Large intestine (tissue), 3 donors: ENCODE data around the gene AOC1. TPM values are rescaled to one million over a fixed set of nuclear protein-coding genes. Genes with fewer than 3 reads are reported as not detected.

ENCODE experiments used
- DNase-seq, 2 donors: peaks; one replicate each; pipeline versions ENCODE4 v3.0.0 to v3.0.0-alpha.2; 2013
- H3K27ac ChIP-seq: one replicate; pipeline ENCODE4 v1.5.1; 2013; ENCODE audit warnings: low read length
- H3K27me3 ChIP-seq: 2 replicates; pipeline ENCODE4 v1.6.1; 2013; ENCODE audit warnings: low read length; ENCODE audit not compliant: control insufficient read depth, insufficient read depth
- H3K36me3 ChIP-seq: 2 replicates; pipeline ENCODE4 v1.6.1; 2013; ENCODE audit warnings: low read length; ENCODE audit not compliant: control insufficient read depth, insufficient read depth
- H3K4me1 ChIP-seq: one replicate; pipeline ENCODE4 v1.6.1; 2013; ENCODE audit warnings: low read length; ENCODE audit not compliant: control insufficient read depth, insufficient read depth
- H3K4me3 ChIP-seq: one replicate; pipeline ENCODE4 v1.5.1; 2013; ENCODE audit warnings: low read length
- H3K9me3 ChIP-seq: one replicate; pipeline ENCODE4 v1.6.1; 2013; ENCODE audit warnings: mild to moderate bottlenecking, low read depth, low read length, moderate library complexity; ENCODE audit not compliant: control insufficient read depth
- WGBS: methylation state at CpG from one replicate; pipeline ENCODE4 v1.1.5; 2013; ENCODE audit warnings: low lambda C conversion rate; ENCODE audit not compliant: insufficient coverage; 5-methylcytosine and 5-hydroxymethylcytosine counted together
- polyA plus RNA-seq: library from polyadenylated mRNA; unstranded; fragments of 120-200 nt; gene quantifications from one replicate; pipeline ENCODE4 v1.2.1, GENCODE V29; 2013

The AOC1 gene
- polyA plus RNA-seq, 1 donor = 206 TPM

DNA sequence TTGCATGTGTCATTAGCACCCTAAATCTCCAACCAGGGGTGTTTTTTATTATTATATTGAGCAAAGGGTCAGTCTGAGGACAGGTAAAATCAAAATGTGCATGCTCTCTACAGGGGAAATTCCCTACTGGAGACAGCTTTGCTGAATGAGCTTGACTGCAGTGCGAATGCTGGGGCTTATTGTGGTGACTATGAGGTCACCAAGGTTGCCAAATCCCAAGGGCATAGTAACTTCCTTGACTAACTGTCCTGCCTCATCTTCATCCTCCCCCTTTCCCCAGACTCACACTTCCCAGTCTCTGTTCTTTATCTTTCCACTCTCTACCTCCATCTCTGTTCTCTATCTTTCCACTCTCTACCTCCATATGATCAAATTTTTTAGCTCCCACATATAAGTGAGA is 22.9 kb upstream of the AOC1 start:
- no peaks in the 10 kb centered on the region for H3K36me3 ChIP-seq
- no peak overlapping the region for H3K4me3 ChIP-seq
- no peak overlapping the region for H3K27ac ChIP-seq
- peaks cover 19% of the 10 kb centered on the region for H3K4me1 ChIP-seq
- no CpG with 5 or more reads among the region's 1 CpG for WGBS
- H3K9me3 ChIP-seq = no peaks in the 10 kb centered on the region
- DNase-seq = no peak
- no peaks in the 10 kb centered on the region for H3K27me3 ChIP-seq

DNA sequence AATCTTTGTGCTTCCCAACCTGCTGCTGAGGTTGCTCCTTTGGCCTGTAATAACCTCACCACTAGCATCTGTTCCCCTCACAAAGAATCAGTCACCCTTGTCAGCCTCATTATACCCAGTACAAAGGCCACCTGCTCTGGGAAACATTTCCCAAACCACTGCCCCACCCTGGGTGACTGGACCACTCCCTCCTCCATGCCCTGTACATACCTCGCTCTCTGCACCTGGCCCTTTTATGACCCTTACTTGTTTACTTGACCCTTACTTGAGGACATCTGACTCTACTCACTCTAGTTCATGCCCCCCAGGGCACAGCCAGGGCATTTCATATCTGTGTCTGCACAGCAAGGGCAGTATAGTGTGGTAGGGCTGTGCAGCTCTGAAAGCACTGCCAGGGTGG is 21.4 kb upstream of the AOC1 start:
- Histone ChIP-seq H3K27me3 (no peaks in the 10 kb centered on the region), H3K9me3 (no peaks in the 10 kb centered on the region), H3K4me1 (peaks cover 15% of the 10 kb centered on the region), H3K4me3 (no peak overlapping the region), H3K27ac (peak overlapping the region; percentile 22), H3K36me3 (no peaks in the 10 kb centered on the region)
- peak; percentile 85 to 94 for DNase-seq
- WGBS = no CpG with 5 or more reads among the region's 1 CpG

DNA sequence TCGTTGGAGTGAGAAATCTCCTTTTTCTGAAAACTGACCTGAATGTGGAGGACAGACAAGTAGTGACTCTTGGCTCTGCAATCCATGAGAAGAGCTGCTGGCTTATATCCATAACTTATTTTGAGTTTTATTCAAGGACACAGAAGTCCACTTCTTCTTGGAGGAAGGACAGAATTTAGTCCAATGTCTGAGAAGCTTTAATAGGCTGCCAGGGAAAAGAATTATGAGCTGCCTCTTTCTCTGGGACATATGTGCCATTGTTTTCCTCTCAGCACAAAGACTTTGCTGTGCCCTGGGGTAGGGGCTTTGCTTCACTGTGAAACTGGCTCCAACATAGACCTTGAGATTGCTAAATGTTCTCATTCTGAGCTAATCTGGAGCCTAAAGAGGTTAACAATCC is 20.5 kb upstream of the AOC1 start:
- no peak overlapping the region for H3K4me3 ChIP-seq
- H3K27ac ChIP-seq = no peak overlapping the region
- peaks cover 6% of the 10 kb centered on the region for H3K4me1 ChIP-seq
- H3K27me3 ChIP-seq = no peaks in the 10 kb centered on the region
- DNase-seq = no peak
- no peaks in the 10 kb centered on the region for H3K36me3 ChIP-seq
- no peaks in the 10 kb centered on the region for H3K9me3 ChIP-seq
- WGBS = no CpG with 5 or more reads among the region's 1 CpG

DNA sequence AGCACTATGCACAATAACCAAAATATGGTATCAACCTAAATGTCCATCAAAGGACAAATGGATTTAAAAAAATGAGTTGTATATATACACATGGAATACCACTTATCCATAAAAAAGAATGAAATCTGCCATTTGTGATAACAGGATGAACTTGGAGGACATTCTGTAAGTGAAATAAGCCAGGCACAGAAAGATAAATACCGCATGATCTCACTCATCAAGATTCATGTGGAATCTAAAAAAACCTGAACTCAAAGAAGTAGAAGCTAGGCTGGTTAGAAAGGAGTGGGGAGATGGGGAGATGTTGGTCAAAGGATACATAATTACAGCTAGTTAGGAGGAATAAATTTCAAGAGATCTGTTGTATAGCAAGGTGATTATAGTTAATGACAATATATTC is 17.3 kb upstream of the AOC1 start:
- Histone ChIP-seq H3K27me3 (no peaks in the 10 kb centered on the region), H3K9me3 (no peaks in the 10 kb centered on the region), H3K4me1 (peaks cover 18% of the 10 kb centered on the region), H3K36me3 (no peaks in the 10 kb centered on the region), H3K4me3 (no peak overlapping the region), H3K27ac (no peak overlapping the region)
- DNase-seq = no peak
- 83% methylated on average over 1 of the region's 1 CpG for WGBS

DNA sequence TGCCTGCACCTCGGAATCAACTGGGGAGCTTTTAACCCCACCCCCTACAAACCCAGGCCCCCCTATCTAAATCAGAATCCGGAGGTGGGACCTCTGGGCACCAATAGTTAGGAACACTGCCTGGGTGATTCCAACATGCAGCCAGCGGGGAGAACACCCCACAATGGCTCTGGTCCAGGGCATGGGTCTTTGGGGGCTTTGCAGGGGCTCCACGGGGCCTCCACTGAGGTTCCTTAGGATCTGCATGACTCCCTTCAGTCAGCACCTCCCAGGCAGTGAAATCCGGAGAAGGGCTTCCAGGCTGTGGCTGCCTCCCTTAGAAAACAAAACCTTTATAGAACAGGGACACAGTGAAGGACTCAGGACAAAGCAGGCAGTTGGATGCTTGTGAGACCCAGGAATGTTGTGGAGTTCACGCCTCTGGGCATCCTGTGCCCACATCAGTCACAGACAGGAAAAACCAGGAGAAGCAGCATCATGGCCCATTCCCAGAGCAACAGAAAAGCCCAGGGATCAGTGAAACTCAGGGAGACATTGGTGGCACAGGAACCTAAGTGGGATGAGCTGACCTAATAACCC is 16.5 kb upstream of the AOC1 start:
- H3K27me3 ChIP-seq = no peaks in the 10 kb centered on the region
- WGBS = no CpG with 5 or more reads among the region's 6 CpGs
- no peak overlapping the region for H3K4me3 ChIP-seq
- no peaks in the 10 kb centered on the region for H3K36me3 ChIP-seq
- H3K9me3 ChIP-seq = no peaks in the 10 kb centered on the region
- H3K4me1 ChIP-seq = peaks cover 18% of the 10 kb centered on the region
- DNase-seq = no peak
- H3K27ac ChIP-seq = no peak overlapping the region

DNA sequence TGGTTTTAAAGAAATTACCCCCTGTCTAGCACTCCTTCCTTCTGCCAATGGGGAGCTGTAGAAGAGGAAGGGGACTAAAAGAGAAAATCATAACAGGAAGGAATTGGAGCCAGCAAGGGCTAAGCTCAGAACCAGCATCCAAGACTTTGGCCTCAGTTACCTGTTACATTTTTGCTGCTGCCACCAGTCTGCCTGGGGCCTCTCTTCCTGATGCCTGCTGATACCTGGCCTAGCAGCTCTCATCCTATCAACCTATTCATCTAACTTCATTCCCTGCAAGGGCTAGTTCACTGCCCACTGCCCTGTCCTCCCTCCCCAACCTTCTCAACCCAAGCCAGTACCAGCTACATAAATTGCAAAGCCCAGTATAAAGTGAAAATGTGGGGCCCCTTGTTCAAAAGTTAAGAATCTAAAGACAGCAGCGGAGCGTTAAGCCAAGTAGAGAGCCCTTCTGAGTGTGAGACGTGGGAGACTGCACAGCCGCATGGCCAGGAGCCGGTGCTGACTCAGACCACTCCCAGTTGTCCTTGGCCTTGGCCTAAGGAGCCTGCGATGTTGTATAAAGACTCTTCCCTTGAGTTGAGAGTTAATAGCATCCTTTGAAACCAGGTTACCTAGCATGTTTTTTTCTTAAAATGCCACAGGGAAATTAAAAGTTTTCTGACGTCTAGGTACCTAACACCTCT is 13.2 kb upstream of the AOC1 start:
- DNase-seq = no peak
- Histone ChIP-seq H3K4me1 (peaks cover 22% of the 10 kb centered on the region), H3K9me3 (no peaks in the 10 kb centered on the region), H3K36me3 (no peaks in the 10 kb centered on the region), H3K4me3 (no peak overlapping the region), H3K27me3 (no peaks in the 10 kb centered on the region), H3K27ac (peak overlapping the region; percentile 26)
- 73% methylated on average over 2 of the region's 7 CpGs for WGBS

DNA sequence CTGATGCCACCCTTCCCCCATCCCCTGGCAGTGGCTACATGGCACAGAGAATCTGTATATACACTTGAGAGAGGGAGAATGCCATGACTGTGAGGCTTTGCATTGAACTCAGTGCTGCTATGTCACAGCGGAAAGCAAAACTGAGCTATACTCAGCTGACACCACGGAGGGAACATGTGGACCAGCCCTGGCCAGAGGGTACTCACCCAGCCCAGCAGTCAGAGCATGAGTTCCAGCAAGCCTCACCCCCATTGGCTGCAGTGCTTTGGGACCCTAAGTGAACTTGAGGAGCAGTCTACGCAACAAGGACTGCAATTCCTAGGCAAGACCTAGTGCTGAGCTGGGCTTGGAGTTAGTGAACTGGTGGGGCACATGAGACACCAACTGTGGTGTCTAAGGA is 10.3 kb upstream of the AOC1 start:
- H3K9me3 ChIP-seq = no peaks in the 10 kb centered on the region
- no peaks in the 10 kb centered on the region for H3K36me3 ChIP-seq
- no peak overlapping the region for H3K27ac ChIP-seq
- DNase-seq = no peak
- H3K4me1 ChIP-seq = peaks cover 33% of the 10 kb centered on the region
- H3K27me3 ChIP-seq = no peaks in the 10 kb centered on the region
- no CpG with 5 or more reads among the region's 3 CpGs for WGBS
- H3K4me3 ChIP-seq = no peak overlapping the region

DNA sequence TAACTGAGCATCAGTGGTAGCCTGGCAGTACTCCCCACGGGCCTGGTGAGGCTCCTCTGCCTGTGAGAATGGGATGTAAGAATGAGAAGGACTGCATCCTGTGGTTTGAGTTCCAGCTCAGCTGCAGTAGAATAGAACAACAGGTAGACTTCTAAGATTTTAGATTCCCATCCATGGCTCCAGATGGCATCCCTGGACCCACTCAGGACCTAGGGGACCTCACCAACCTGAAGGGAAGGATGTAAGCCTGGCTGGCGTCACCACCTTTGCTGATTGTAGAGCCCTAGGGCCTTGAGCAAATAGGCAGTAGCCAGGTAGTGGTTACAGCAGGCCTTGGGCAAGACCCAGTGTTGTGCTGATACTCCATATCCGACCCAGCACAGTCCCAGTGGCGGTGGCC is 9.6 kb upstream of the AOC1 start:
- Histone ChIP-seq H3K27me3 (no peaks in the 10 kb centered on the region), H3K4me3 (no peak overlapping the region), H3K27ac (no peak overlapping the region), H3K4me1 (peaks cover 39% of the 10 kb centered on the region), H3K9me3 (no peaks in the 10 kb centered on the region), H3K36me3 (no peaks in the 10 kb centered on the region)
- DNase-seq = no peak
- WGBS = no CpG with 5 or more reads among the region's 4 CpGs

DNA sequence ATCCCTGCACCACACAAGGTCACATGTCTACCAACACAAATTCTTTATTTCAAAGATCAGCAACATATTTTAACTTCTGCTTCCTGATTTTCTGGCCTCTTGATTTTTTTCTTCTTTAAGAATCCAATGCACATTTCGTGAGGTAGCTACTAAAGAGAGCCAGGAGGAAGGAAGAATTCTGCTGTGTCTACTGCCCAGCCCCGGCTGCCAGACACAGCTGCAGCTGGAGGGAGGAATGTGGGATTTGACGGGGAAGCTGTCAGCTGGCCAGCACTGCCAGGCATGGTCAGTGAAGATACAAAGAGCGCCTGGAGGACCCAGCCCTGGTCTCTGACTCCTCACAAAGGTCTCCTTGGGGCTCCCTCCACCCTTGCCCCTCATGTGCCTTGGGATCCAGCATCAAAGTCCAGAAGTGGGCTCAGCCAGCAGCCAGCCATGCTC is 6.9 kb upstream of the AOC1 start:
- 29% methylated on average over 1 of the region's 4 CpGs for WGBS
- Histone ChIP-seq H3K9me3 (no peaks in the 10 kb centered on the region), H3K27ac (peak overlapping the region; percentile 31), H3K4me3 (no peak overlapping the region), H3K4me1 (peaks cover 23% of the 10 kb centered on the region), H3K36me3 (no peaks in the 10 kb centered on the region), H3K27me3 (no peaks in the 10 kb centered on the region)
- peak; percentile 54 to 72 for DNase-seq

DNA sequence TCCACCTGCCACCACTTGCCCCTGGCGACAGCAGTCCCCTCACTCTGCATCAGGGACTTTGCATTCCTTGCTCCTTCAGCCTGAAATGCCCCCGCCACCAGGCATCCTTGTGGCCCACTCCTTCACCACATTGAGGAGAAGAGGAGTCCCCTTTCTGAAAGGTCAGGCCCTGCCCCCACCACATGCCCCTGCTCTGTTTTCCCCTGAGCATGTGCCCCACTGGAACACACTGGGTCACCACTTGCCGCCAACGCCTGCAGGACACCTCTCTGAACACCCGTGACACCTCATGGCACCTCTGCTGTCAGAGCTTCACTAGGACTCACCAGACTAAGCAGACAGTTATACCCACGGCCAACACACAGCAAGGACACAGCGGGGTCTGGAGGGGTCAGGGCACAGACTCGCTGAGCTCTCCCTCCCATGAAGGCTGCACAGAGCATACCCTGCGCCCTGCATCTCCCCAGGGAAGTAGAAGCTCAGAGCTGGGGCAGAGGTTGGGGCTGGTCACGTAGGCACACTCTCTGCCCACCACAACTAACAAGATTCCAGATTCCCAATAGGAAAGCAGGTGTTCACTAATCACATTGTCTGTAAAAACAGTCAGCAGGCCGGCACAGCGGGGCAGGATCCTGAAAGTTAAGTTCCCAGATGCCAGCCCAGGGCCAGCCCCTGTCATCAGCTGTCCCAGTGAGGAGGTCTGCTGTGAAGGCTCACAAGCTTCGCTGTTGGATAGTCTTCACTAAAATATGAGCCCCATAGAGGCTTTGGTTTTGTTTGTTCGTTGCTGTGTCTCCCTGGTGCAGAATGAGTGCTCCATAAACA is 5.8 kb upstream of the AOC1 start:
- H3K27ac ChIP-seq = no peak overlapping the region
- no peak for DNase-seq
- no peaks in the 10 kb centered on the region for H3K27me3 ChIP-seq
- H3K9me3 ChIP-seq = no peaks in the 10 kb centered on the region
- no peak overlapping the region for H3K4me3 ChIP-seq
- no CpG with 5 or more reads among the region's 14 CpGs for WGBS
- H3K36me3 ChIP-seq = no peaks in the 10 kb centered on the region
- H3K4me1 ChIP-seq = peaks cover 17% of the 10 kb centered on the region
